Nephron progenitor cell (in vitro differentiated cells): ENCODE measurements around the gene SLC66A1.

Experiments
- DNase-seq: peaks from one replicate; pipeline ENCODE4 v3.0.0; 2021
- H3K27ac Mint-ChIP-seq: 2 replicates; pipeline ENCODE4 v1.8.0; 2021; ENCODE audit warnings: mild to moderate bottlenecking, moderate library complexity, mixed read lengths
- H3K27me3 Mint-ChIP-seq: 2 replicates; pipeline ENCODE4 v1.8.0; 2021; ENCODE audit warnings: mild to moderate bottlenecking, low read depth, mixed read lengths; ENCODE audit not compliant: poor library complexity
- H3K36me3 Mint-ChIP-seq: 2 replicates; pipeline ENCODE4 v1.8.0; 2021; ENCODE audit warnings: low read depth, mixed read lengths
- H3K4me1 Mint-ChIP-seq: 2 replicates; pipeline ENCODE4 v1.8.0; 2021; ENCODE audit warnings: mixed read lengths
- H3K4me3 Mint-ChIP-seq: 2 replicates; pipeline ENCODE4 v1.8.0; 2021; ENCODE audit warnings: mild to moderate bottlenecking, moderate library complexity, mixed read lengths
- H3K9me3 Mint-ChIP-seq: 2 replicates; pipeline ENCODE4 v1.8.0; 2021; ENCODE audit warnings: mild to moderate bottlenecking, moderate library complexity, mixed read lengths
- TF ChIP-seq, protein P1 (sequence below): fragments of 200-600 bp; sonication (generic); IDR thresholded peaks from 2 replicates; pipeline ENCODE4 v1.5.0; 2021; ENCODE audit warnings: antibody characterized with exemption

Gene SLC66A1

DNA sequence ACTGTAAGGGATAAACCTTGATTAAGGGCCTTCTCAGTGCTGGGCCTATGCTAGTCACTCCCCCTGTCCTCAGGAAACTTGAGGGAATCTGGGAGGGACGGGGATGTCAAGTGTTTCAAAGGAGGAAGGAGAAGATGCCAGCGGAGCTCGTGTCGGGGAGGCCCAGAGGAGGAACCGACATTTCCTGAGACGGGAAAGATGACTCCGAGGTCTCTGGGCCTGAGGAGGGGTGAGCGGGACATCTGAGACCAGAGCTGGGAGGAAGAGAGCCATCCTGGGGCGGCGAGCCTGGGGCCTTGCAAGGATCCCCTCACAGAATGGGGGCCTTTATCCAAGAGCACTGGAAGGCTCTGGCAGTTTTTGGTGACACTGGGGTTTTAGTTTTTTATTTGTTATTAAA lies 10.4 kb downstream of the SLC66A1 start:
- Mint-ChIP-seq H3K27me3 (peaks cover 4% of the 10 kb centered on the region), H3K4me1 (peaks cover 22% of the 10 kb centered on the region), H3K27ac (no peak overlapping the region), H3K4me3 (no peak overlapping the region), H3K36me3 (peaks cover 31% of the 10 kb centered on the region), H3K9me3 (no peaks in the 10 kb centered on the region)
- TF ChIP-seq, protein P1, sequence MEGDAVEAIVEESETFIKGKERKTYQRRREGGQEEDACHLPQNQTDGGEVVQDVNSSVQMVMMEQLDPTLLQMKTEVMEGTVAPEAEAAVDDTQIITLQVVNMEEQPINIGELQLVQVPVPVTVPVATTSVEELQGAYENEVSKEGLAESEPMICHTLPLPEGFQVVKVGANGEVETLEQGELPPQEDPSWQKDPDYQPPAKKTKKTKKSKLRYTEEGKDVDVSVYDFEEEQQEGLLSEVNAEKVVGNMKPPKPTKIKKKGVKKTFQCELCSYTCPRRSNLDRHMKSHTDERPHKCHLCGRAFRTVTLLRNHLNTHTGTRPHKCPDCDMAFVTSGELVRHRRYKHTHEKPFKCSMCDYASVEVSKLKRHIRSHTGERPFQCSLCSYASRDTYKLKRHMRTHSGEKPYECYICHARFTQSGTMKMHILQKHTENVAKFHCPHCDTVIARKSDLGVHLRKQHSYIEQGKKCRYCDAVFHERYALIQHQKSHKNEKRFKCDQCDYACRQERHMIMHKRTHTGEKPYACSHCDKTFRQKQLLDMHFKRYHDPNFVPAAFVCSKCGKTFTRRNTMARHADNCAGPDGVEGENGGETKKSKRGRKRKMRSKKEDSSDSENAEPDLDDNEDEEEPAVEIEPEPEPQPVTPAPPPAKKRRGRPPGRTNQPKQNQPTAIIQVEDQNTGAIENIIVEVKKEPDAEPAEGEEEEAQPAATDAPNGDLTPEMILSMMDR, result no peak
- DNase-seq, result no peak

DNA sequence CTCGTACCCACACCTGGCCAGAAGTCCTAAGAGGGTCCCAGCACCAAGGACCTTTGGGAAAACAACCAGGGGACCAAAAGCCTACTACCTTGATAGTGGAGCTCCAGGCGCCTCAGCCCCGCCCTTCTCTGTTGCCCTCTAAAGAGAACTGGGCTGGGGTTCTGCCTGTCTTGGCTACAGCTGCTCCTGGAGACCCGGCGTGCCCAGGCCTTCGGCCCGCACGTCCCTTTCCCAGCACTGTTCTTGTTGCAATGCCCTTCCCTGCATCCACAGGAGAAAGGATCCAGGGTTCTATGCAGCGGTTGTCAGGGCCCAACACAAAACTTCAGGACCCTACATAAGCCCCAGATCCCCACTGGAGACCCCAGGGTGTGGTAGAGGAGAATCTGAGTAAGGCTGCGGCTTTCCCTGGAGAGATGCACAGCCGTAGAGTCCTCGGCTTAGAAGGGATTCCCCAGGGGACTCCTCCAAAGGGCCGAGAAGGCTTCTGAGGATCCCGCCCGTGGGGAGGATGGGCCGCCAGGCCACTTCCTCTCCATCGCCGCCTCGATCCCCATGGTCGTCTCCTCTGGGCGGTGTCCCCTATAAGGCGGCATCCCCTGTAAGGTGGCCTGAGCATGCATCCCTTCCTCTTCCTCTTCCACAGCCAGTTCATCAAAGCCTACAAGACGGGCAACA lies 12.0 kb downstream of the SLC66A1 start:
- no peaks in the 10 kb centered on the region for H3K9me3 Mint-ChIP-seq
- peaks cover 24% of the 10 kb centered on the region for H3K36me3 Mint-ChIP-seq
- H3K27ac Mint-ChIP-seq, result no peak overlapping the region
- peaks cover 4% of the 10 kb centered on the region for H3K27me3 Mint-ChIP-seq
- TF ChIP-seq, protein P1, result no peak
- no peak for DNase-seq
- H3K4me1 Mint-ChIP-seq, result peaks cover 12% of the 10 kb centered on the region
- H3K4me3 Mint-ChIP-seq, result no peak overlapping the region

DNA sequence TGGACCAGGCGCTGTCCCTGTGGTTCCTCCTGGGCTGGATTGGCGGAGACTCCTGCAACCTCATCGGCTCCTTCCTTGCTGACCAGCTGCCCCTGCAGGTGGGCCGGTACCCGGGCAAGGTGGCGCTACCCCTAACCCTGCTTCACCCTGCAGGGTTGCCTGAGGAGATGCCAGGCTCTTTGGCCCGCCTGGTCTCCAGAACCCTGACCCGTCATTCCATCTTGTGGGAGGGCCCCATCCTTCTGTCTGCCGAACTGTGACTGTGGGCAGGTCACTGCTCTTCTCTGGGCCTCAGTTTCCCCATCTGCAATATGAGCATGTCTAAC lies 12.5 kb downstream of the SLC66A1 start:
- H3K4me1 Mint-ChIP-seq, result peaks cover 11% of the 10 kb centered on the region
- H3K27me3 Mint-ChIP-seq, result peaks cover 4% of the 10 kb centered on the region
- TF ChIP-seq, protein P1, result no peak
- H3K9me3 Mint-ChIP-seq, result no peaks in the 10 kb centered on the region
- no peak for DNase-seq
- H3K4me3 Mint-ChIP-seq, result no peak overlapping the region
- peaks cover 20% of the 10 kb centered on the region for H3K36me3 Mint-ChIP-seq
- no peak overlapping the region for H3K27ac Mint-ChIP-seq

DNA sequence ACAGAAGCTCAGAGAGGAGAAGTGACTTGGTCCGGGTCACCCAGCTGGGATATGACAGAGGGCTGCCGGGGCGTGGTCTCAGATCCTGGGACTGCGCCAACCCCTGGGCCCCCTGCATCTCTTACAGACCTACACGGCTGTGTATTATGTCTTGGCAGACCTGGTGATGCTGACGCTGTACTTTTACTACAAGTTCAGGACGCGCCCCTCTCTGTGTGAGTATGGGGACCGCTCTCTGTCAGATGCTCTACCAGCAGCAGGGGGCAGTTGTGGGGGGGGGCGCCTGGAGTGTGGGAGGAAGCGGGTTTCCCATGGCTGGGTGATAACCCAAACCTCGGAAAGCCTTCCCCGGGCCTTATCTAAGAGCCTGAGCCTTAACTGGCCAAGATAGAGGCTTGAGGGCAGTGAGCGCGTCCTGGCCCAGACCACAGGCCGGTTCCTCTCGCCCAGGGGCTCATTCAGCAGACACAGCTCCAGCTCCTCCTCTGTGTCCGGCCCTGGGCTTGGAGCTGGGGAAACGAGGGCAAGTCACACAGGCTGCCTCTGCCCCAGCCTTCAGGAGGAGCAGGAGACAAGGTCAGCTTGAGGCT lies 13.3 kb downstream of the SLC66A1 start:
- peaks cover 20% of the 10 kb centered on the region for H3K36me3 Mint-ChIP-seq
- TF ChIP-seq, protein P1, result no peak
- no peak overlapping the region for H3K27ac Mint-ChIP-seq
- no peak overlapping the region for H3K4me3 Mint-ChIP-seq
- peaks cover 4% of the 10 kb centered on the region for H3K27me3 Mint-ChIP-seq
- H3K4me1 Mint-ChIP-seq, result peaks cover 11% of the 10 kb centered on the region
- no peaks in the 10 kb centered on the region for H3K9me3 Mint-ChIP-seq
- DNase-seq, result no peak

DNA sequence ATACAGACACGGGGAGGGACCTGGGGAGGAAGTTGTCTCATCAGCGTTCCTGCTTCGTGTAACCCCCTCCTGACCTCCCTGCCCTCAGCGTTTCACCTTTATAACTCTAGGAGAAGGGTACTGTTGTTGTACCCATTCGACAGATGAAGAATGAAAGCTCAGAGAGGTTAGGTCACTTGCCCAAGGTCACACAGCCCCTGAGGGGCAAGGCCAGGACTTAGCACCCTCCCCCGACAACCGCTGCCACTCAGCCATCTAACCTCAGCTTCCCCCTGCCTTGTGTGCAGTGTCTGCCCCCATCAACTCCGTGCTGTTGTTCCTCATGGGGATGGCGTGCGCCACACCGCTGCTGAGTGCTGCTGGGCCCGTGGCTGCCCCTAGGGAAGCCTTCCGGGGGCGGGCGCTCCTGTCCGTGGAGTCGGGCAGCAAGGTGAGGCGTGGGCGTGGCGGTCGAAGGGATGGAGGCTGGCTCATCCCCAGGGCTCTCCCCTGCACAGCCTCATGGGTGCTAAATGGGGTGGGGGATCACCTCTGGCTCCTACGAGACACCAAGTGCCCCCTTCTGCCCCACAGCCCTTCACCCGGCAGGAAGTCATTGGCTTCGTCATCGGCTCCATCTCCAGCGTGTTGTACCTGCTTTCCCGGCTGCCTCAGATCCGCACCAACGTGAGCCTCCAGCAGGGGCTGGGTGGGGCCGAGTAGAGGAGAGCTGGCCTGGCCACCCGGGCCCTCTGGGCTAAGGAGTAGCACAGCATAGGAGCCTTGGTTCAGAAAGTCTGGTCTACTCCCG lies 14.0 kb downstream of the SLC66A1 start:
- H3K27ac Mint-ChIP-seq, result no peak overlapping the region
- DNase-seq, result no peak
- no peaks in the 10 kb centered on the region for H3K9me3 Mint-ChIP-seq
- TF ChIP-seq, protein P1, result no peak
- peaks cover 7% of the 10 kb centered on the region for H3K4me1 Mint-ChIP-seq
- H3K27me3 Mint-ChIP-seq, result peaks cover 4% of the 10 kb centered on the region
- H3K36me3 Mint-ChIP-seq, result peaks cover 15% of the 10 kb centered on the region
- no peak overlapping the region for H3K4me3 Mint-ChIP-seq
